H1 (cell line): Measurements from ENCODE around the gene RIMBP2. TPM values are rescaled to one million over a fixed set of nuclear protein-coding genes. Genes with fewer than 3 reads are reported as not detected.

ENCODE experiments used
- CTCF ChIA-PET: fragments of 300-600 bp; sonication (Branson Sonifier 250); formaldehyde crosslinking; loops from one replicate; lab custom pipeline; 2021; ENCODE audit not compliant: partially characterized antibody; lab: Charles Lee
- POLR2A ChIA-PET: fragments of 300-600 bp; sonication (Branson Sonifier 250); formaldehyde crosslinking; loops from one replicate; lab custom pipeline; 2021; ENCODE audit warnings: inconsistent platforms; ENCODE audit not compliant: partially characterized antibody; lab: Charles Lee
- DNase-seq, 2 experiments: peaks; one replicate each; pipeline versions ENCODE4 v3.0.0 to v3.0.0-alpha.2; 2010 to 2022; ENCODE audit warnings: low spot score in 2 of 2, low read depth in 1 of 2, mixed read lengths in 1 of 2
- FAIRE-seq: peaks from 2 replicates; lab custom pipeline; 2011; peaks lifted over from hg19 to GRCh38; lab: Jason Lieb, UNC
- H2AFZ ChIP-seq: 2 replicates; pipeline ENCODE4 v1.8.1; 2012; ENCODE audit warnings: low read length, inconsistent platforms
- H2AK5ac ChIP-seq: 2 replicates; pipeline ENCODE4 v1.6.1; 2013; ENCODE audit warnings: low read depth, low read length
- H2BK120ac ChIP-seq: replicated peaks from 2 replicates; pipeline ENCODE3; 2013; ENCODE audit warnings: low read depth, low read length, inconsistent platforms
- H2BK12ac ChIP-seq: 2 replicates; pipeline ENCODE4 v1.6.1; 2013; ENCODE audit warnings: low read depth, low read length
- H2BK15ac ChIP-seq: 2 replicates; pipeline ENCODE4 v1.6.1; 2013; ENCODE audit warnings: low read length
- H2BK20ac ChIP-seq: 2 replicates; pipeline ENCODE4 v1.6.1; 2013; ENCODE audit warnings: low read length
- H2BK5ac ChIP-seq: 2 replicates; pipeline ENCODE4 v1.6.1; 2013; ENCODE audit warnings: low read depth, low read length
- H3K14ac ChIP-seq: 2 replicates; pipeline ENCODE4 v1.6.1; 2013; ENCODE audit warnings: inconsistent platforms; ENCODE audit not compliant: insufficient read length
- H3K18ac ChIP-seq: 2 replicates; pipeline ENCODE4 v1.6.1; 2013; ENCODE audit warnings: low read length; ENCODE audit errors: extremely low read depth
- H3K23ac ChIP-seq: 2 replicates; pipeline ENCODE4 v1.6.1; 2013; ENCODE audit warnings: inconsistent platforms; ENCODE audit not compliant: insufficient read length
- H3K23me2 ChIP-seq: 2 replicates; pipeline ENCODE4 v1.6.1; 2013; ENCODE audit warnings: low read depth, low read length
- H3K27ac ChIP-seq: 2 replicates; pipeline ENCODE4 v1.6.1; 2011; ENCODE audit warnings: low read depth, low read length, inconsistent platforms
- H3K27me3 ChIP-seq, 4 experiments: replicated peaks in 1 of 4; 1 replicate in 1 of 4; 2 replicates in 3 of 4; pipeline versions ENCODE4 v1.6.1 to v1.8.1; 2011 to 2013; ENCODE audit warnings: low read length in 3 of 4, mild to moderate bottlenecking in 3 of 4, inconsistent platforms in 2 of 4, mixed read lengths in 2 of 4, moderate library complexity in 1 of 4; ENCODE audit not compliant: control insufficient read depth in 3 of 4, insufficient read depth in 3 of 4; ENCODE audit errors: extremely low read depth in 1 of 4
- H3K36me3 ChIP-seq, 4 experiments: 2 replicates each; pipeline versions ENCODE4 v1.6.1 to v1.8.1; 2011 to 2013; ENCODE audit warnings: mild to moderate bottlenecking in 4 of 4, low read length in 3 of 4, moderate library complexity in 2 of 4, control low read depth in 1 of 4, inconsistent platforms in 1 of 4; ENCODE audit not compliant: insufficient read depth in 4 of 4, control insufficient read depth in 2 of 4
- H3K4ac ChIP-seq: replicated peaks from 2 replicates; pipeline ENCODE3; 2013; ENCODE audit warnings: low read length, low read depth, mixed read lengths, inconsistent platforms; ENCODE audit not compliant: insufficient read length
- H3K4me1 ChIP-seq, 4 experiments: replicated peaks in 1 of 4; 1 replicate in 1 of 4; 2 replicates in 3 of 4; pipeline versions ENCODE4 v1.6.1 to v1.8.1; 2011 to 2013; ENCODE audit warnings: low read length in 3 of 4, inconsistent platforms in 2 of 4, mixed read lengths in 1 of 4; ENCODE audit not compliant: insufficient read depth in 4 of 4, control insufficient read depth in 3 of 4
- H3K4me2 ChIP-seq, 2 experiments: 2 replicates each; pipeline versions ENCODE4 v1.6.1 to v1.8.1; 2011 to 2013; ENCODE audit warnings: low read depth in 2 of 2, low read length in 2 of 2, control low read depth in 1 of 2, inconsistent platforms in 1 of 2, mild to moderate bottlenecking in 1 of 2; ENCODE audit not compliant: insufficient read depth in 1 of 2
- H3K4me3 ChIP-seq, 4 experiments: fragments of 200-600, 300-600 bp in 1 of 4; sonication (generic), shearing (Covaris generic), sonication (Bioruptor Twin) in 1 of 4; 2 replicates each; pipeline versions ENCODE4 v1.5.1 to v1.8.1; 2011 to 2016; ENCODE audit warnings: low read length in 4 of 4, low read depth in 3 of 4, control low read depth in 2 of 4, inconsistent platforms in 2 of 4, mild to moderate bottlenecking in 2 of 4, mixed read lengths in 1 of 4, moderate library complexity in 1 of 4; ENCODE audit not compliant: insufficient read depth in 2 of 4; ENCODE audit errors: extremely low read depth in 1 of 4
- H3K56ac ChIP-seq: replicated peaks from 2 replicates; pipeline ENCODE3; 2013; ENCODE audit warnings: low read depth, mild to moderate bottlenecking, mixed read lengths, low read length, inconsistent platforms; ENCODE audit not compliant: insufficient read length
- H3K79me1 ChIP-seq: 2 replicates; pipeline ENCODE4 v1.6.1; 2013; ENCODE audit warnings: low read depth, low read length, control low read depth
- H3K79me2 ChIP-seq, 2 experiments: 2 replicates each; pipeline versions ENCODE4 v1.6.1 to v1.8.1; 2012 to 2013; ENCODE audit warnings: low read length in 2 of 2, mild to moderate bottlenecking in 2 of 2, inconsistent platforms in 1 of 2; ENCODE audit not compliant: insufficient read depth in 2 of 2, control insufficient read depth in 1 of 2
- H3K9ac ChIP-seq, 4 experiments: replicated peaks in 1 of 4; 1 replicate in 1 of 4; 2 replicates in 3 of 4; pipeline versions ENCODE4 v1.6.1 to v1.8.1; 2011 to 2013; ENCODE audit warnings: low read depth in 3 of 4, low read length in 3 of 4, control low read depth in 2 of 4, mild to moderate bottlenecking in 2 of 4, moderate library complexity in 2 of 4, inconsistent platforms in 1 of 4; ENCODE audit errors: extremely low read depth in 1 of 4
- H3K9me3 ChIP-seq, 2 experiments: 2 replicates each; pipeline versions ENCODE4 v1.6.1 to v1.8.1; 2012 to 2013; ENCODE audit warnings: mild to moderate bottlenecking in 2 of 2, moderate library complexity in 2 of 2, control low read depth in 1 of 2, inconsistent platforms in 1 of 2, low read depth in 1 of 2, low read length in 1 of 2, mixed read lengths in 1 of 2; ENCODE audit not compliant: insufficient read depth in 2 of 2
- H4K20me1 ChIP-seq, 2 experiments: replicated peaks in 1 of 2; 2 replicates each; pipeline versions ENCODE3 to v1.8.1; 2011 to 2013; ENCODE audit warnings: inconsistent platforms in 2 of 2, low read length in 2 of 2, mild to moderate bottlenecking in 1 of 2; ENCODE audit not compliant: insufficient read depth in 2 of 2, control insufficient read depth in 1 of 2
- H4K5ac ChIP-seq: 2 replicates; pipeline ENCODE4 v1.6.1; 2013; ENCODE audit warnings: low read length, low read depth, mixed read lengths, inconsistent platforms; ENCODE audit not compliant: insufficient read length
- H4K8ac ChIP-seq: 2 replicates; pipeline ENCODE4 v1.8.0; 2013; ENCODE audit warnings: mild to moderate bottlenecking, moderate library complexity, low read length, inconsistent platforms; ENCODE audit not compliant: insufficient read depth; ENCODE audit errors: extremely low read depth
- H4K91ac ChIP-seq: replicated peaks from 2 replicates; pipeline ENCODE3; 2013; ENCODE audit warnings: low read length, mixed read lengths, inconsistent platforms; ENCODE audit not compliant: insufficient read length
- BRCA1 ChIP-seq: IDR thresholded peaks from 2 replicates; pipeline ENCODE4 v1.6.1; 2012; ENCODE audit warnings: low read depth, low read length, improper control_type of control experiment
- SP2 ChIP-seq: IDR thresholded peaks from 2 replicates; pipeline ENCODE4 v1.6.1; 2012; ENCODE audit warnings: mild to moderate bottlenecking, low read length, inconsistent platforms
- WGBS, 2 experiments: shearing (Covaris generic) in 1 of 2; methylation state at CpG; one replicate each; pipeline versions ENCODE4 v1.1.6 to v1.1.7; 2013 to 2015; ENCODE audit warnings: low lambda C conversion rate in 2 of 2, mixed read lengths in 2 of 2, inconsistent platforms in 1 of 2, low coverage in 1 of 2, missing lambda C conversion rate in 1 of 2; ENCODE audit not compliant: insufficient replicate concordance in 2 of 2, insufficient coverage in 1 of 2, insufficient read length in 1 of 2; ENCODE audit errors: extremely low coverage in 1 of 2, missing lambda C conversion rate in 1 of 2; 5-methylcytosine and 5-hydroxymethylcytosine counted together
- polyA plus RNA-seq, 7 experiments: library from polyadenylated mRNA; depleted of rRNA in 3 of 7; stranded (reverse) in 5 of 7; unstranded in 2 of 7; fragments of >200 nt in 5 of 7; fragments of 200-250 nt in 2 of 7; gene quantifications; 1 replicate in 5 of 7; 2 replicates in 1 of 7; 4 replicates in 1 of 7; pipeline versions ENCODE4 v1.2.1 to v1.2.3, GENCODE V29; 2011 to 2013; ENCODE audit warnings: missing spikeins in 2 of 7, mixed read lengths in 2 of 7
- total RNA-seq: library from RNA; stranded (reverse); fragmentation: NEBNext Ultra II Directional; extraction: Animal tissue kit (Norgen Biotek cat#: 25700); gene quantifications from 2 replicates; pipeline ENCODE4 v1.2.1, GENCODE V29; 2021

The RIMBP2 gene
- total and polyA plus RNA-seq, 2 of the 8 experiments (the other 6 are each of a cell fraction or from before 2014, with no cell fraction given), result 0.18 to 0.65 TPM

DNA sequence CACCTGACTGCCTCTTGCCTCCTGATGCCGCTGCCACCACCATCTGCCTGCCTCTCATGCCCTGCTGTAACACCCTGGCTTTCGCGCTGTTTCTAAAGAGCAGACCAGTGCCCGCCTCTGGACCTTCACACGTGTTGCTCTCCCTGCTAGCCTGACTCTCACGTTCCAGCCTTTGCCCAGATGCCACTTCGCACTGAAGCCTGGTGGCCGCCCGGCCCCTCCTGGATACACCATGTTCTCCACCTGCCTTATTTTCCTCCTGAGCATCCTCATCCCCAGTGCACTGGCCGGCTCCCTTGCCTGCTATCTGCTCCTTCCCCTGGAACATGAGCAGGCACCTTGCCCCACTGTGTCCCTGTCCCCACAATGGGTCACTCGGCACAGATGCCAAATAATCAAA, 231.9 kb downstream of the RIMBP2 start:
- no peak overlapping the region for H2BK15ac ChIP-seq
- H2BK12ac ChIP-seq, result 0 out of 2 replicates have a peak overlapping the region, but pooled peaks have one; percentile 23
- no peak overlapping the region for H3K9ac ChIP-seq
- FAIRE-seq, result no peak
- H3K79me1 ChIP-seq, result no peaks in the 10 kb centered on the region
- no peaks in the 10 kb centered on the region for H3K27me3 ChIP-seq
- no peak overlapping the region for H4K5ac ChIP-seq
- H2BK5ac ChIP-seq, result no peak overlapping the region
- H3K23ac ChIP-seq, result no peak overlapping the region
- H3K79me2 ChIP-seq, result no peaks in the 10 kb centered on the region
- no peak overlapping the region for H2AFZ ChIP-seq
- H3K4me1 ChIP-seq, result peaks cover 5 to 15% (median 8%) of the 10 kb centered on the region in 4 experiments
- H3K4me3 ChIP-seq, result no peak overlapping the region
- H3K14ac ChIP-seq, result no peak overlapping the region
- no peak overlapping the region for H3K4ac ChIP-seq
- H4K20me1 ChIP-seq, result no peaks in the 10 kb centered on the region
- ChIA-PET CTCF (interaction anchor here (1.0 kb wide), 1 partner anchor 87 kb away, joined by 4 read pairs; no protein-coding TSS in a partner anchor), POLR2A (no interaction called here)
- no peaks in the 10 kb centered on the region for H3K9me3 ChIP-seq
- 91% methylated on average over 11 of the region's 11 CpGs; no CpG with 5 or more reads in 1 of the 2 experiments for WGBS, 2 experiments
- H2BK20ac ChIP-seq, result no peak overlapping the region
- no peaks in the 10 kb centered on the region for H3K23me2 ChIP-seq
- H3K18ac ChIP-seq, result no peak overlapping the region
- H2AK5ac ChIP-seq, result no peak overlapping the region
- H2BK120ac ChIP-seq, result no peak overlapping the region
- H3K4me2 ChIP-seq, result no peak overlapping the region
- no peak overlapping the region for H4K91ac ChIP-seq
- H3K56ac ChIP-seq, result no peak overlapping the region
- H3K27ac ChIP-seq, result no peak overlapping the region
- DNase-seq, result no peak
- H3K36me3 ChIP-seq, result no peaks in the 10 kb centered on the region
- no peak overlapping the region for H4K8ac ChIP-seq
- TF ChIP-seq SP2 (no peak), BRCA1 (no peak)
